Parathyroid adenoma (tissue), 2 donors: ENCODE data around the gene IGF2BP3.

Experiments
- H2AFZ ChIP-seq: fragments of 300-600 bp; sonication (generic); one replicate; pipeline ENCODE4 v1.7.0; 2017; ENCODE audit warnings: antibody characterized with exemption, mild to moderate bottlenecking
- H3K27ac ChIP-seq: fragments of 300-600 bp; sonication (generic); one replicate; pipeline ENCODE4 v1.7.0; 2017
- H3K27me3 ChIP-seq: fragments of 300-600 bp; sonication (generic); one replicate; pipeline ENCODE4 v1.7.0; 2017; ENCODE audit warnings: low read length; ENCODE audit not compliant: control insufficient read depth, insufficient read depth
- H3K36me3 ChIP-seq: fragments of 300-600 bp; sonication (generic); one replicate; pipeline ENCODE4 v1.7.0; 2017; ENCODE audit warnings: low read length; ENCODE audit not compliant: control insufficient read depth, insufficient read depth
- H3K4me1 ChIP-seq: fragments of 300-600 bp; sonication (generic); one replicate; pipeline ENCODE4 v1.7.0; 2017; ENCODE audit warnings: control low read depth
- H3K4me2 ChIP-seq: fragments of 300-600 bp; sonication (generic); one replicate; pipeline ENCODE4 v1.7.0; 2017; ENCODE audit warnings: low read length
- H3K4me3 ChIP-seq: fragments of 300-600 bp; sonication (generic); one replicate; pipeline ENCODE4 v1.7.0; 2017; ENCODE audit warnings: low read depth, low read length
- H3K79me2 ChIP-seq: fragments of 300-600 bp; sonication (generic); one replicate; pipeline ENCODE4 v1.7.0; 2017; ENCODE audit warnings: control low read depth
- H3K9ac ChIP-seq: fragments of 300-600 bp; sonication (generic); one replicate; pipeline ENCODE4 v1.7.0; 2017; ENCODE audit warnings: mild to moderate bottlenecking
- H3K9me3 ChIP-seq: fragments of 300-600 bp; sonication (generic); one replicate; pipeline ENCODE4 v1.7.0; 2017; ENCODE audit warnings: low read length; ENCODE audit not compliant: control insufficient read depth
- TF ChIP-seq, protein P1 (sequence below): fragments of 300-600 bp; sonication (generic); IDR thresholded peaks from one replicate; pipeline ENCODE4 v1.7.0; 2017; ENCODE audit warnings: antibody characterized with exemption, mild to moderate bottlenecking
- donor health status: primary hyperparathyroidism.

IGF2BP3 gene

DNA sequence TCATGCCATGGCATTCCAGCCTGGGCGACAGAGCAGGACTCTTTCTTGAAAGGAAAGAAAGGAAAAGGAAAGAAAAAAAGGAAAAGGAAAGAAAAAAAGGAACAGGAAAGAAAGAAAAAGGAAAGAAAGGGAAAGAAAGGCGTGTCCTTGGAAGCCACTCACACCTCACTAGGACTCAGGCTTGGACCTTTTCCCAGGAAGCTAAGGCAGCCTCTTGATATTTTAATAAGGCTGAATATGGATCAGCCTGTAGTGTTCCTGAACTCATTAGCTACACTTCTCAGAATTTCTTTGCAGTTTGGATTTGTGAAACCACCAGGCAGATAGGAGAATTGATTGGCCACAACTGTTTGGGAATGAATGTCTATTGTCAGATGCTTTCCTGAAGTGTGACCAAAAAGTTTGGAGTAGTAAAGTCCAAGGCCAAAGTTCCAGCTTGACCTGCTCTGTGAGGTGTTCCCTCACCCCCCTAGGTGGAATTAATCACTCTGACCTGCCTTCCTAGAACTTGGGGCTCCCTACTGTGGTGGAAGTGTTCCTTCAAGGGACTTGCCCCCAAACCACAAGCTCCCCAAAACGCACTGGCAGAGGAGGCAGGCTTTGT is 178.2 kb downstream of the IGF2BP3 start:
- no peaks in the 10 kb centered on the region for H3K4me1 ChIP-seq
- no peak overlapping the region for H3K4me2 ChIP-seq
- no peaks in the 10 kb centered on the region for H3K27me3 ChIP-seq
- H3K9ac ChIP-seq = no peak overlapping the region
- TF ChIP-seq, protein P1, sequence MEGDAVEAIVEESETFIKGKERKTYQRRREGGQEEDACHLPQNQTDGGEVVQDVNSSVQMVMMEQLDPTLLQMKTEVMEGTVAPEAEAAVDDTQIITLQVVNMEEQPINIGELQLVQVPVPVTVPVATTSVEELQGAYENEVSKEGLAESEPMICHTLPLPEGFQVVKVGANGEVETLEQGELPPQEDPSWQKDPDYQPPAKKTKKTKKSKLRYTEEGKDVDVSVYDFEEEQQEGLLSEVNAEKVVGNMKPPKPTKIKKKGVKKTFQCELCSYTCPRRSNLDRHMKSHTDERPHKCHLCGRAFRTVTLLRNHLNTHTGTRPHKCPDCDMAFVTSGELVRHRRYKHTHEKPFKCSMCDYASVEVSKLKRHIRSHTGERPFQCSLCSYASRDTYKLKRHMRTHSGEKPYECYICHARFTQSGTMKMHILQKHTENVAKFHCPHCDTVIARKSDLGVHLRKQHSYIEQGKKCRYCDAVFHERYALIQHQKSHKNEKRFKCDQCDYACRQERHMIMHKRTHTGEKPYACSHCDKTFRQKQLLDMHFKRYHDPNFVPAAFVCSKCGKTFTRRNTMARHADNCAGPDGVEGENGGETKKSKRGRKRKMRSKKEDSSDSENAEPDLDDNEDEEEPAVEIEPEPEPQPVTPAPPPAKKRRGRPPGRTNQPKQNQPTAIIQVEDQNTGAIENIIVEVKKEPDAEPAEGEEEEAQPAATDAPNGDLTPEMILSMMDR = no peak
- H3K27ac ChIP-seq = no peak overlapping the region
- H3K4me3 ChIP-seq = no peak overlapping the region
- H3K79me2 ChIP-seq = no peaks in the 10 kb centered on the region
- no peaks in the 10 kb centered on the region for H3K36me3 ChIP-seq
- no peak overlapping the region for H2AFZ ChIP-seq
- H3K9me3 ChIP-seq = no peaks in the 10 kb centered on the region

DNA sequence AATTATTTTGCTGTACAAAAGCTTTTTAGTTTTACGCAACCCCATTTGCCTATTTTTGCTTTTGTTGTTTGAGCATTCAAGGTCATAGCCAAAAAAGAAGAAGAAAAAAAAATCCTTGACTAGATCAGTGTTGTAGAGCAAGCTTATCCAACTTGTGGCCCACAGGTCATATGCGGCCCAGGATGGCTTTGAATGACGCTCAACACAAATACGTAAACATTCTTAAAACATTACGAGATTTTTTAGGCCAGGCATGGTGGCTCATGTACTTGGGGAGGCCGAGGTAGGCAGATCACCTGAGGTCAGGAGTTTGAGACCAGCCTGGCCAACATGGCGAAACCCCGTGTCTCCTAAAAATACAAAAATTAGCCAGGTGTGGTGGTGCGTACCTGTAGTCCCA is 179.3 kb downstream of the IGF2BP3 start:
- TF ChIP-seq, protein P1 = no peak
- Histone ChIP-seq H3K9ac (no peak overlapping the region), H3K27me3 (no peaks in the 10 kb centered on the region), H3K4me1 (no peaks in the 10 kb centered on the region), H3K4me3 (no peak overlapping the region), H2AFZ (no peak overlapping the region), H3K4me2 (no peak overlapping the region), H3K27ac (no peak overlapping the region), H3K36me3 (no peaks in the 10 kb centered on the region), H3K79me2 (no peaks in the 10 kb centered on the region), H3K9me3 (no peaks in the 10 kb centered on the region)

DNA sequence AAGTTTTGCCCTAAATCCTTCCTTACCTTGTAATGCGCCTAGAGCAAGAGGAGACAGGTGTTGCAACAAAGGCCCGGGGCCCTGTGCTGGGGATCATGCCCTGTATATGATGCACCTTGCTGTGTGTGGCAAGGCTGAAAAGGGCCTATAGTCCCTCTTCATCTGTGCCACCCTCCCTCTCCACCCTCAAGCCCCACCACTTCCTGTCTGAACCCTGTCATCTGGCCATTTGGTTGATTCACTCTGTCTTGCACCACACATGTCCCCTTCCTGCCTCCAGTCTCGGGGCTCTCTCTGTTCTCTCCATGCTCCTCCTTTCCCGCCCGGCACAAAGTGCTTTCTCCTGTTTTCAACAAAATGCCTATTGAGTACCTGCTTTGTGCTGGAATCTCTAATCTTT is 182.7 kb downstream of the IGF2BP3 start:
- no peak overlapping the region for H2AFZ ChIP-seq
- no peaks in the 10 kb centered on the region for H3K79me2 ChIP-seq
- H3K4me2 ChIP-seq = no peak overlapping the region
- no peak overlapping the region for H3K27ac ChIP-seq
- H3K9ac ChIP-seq = no peak overlapping the region
- no peaks in the 10 kb centered on the region for H3K4me1 ChIP-seq
- TF ChIP-seq, protein P1 = no peak
- H3K9me3 ChIP-seq = no peaks in the 10 kb centered on the region
- H3K36me3 ChIP-seq = no peaks in the 10 kb centered on the region
- H3K4me3 ChIP-seq = no peak overlapping the region
- H3K27me3 ChIP-seq = no peaks in the 10 kb centered on the region

DNA sequence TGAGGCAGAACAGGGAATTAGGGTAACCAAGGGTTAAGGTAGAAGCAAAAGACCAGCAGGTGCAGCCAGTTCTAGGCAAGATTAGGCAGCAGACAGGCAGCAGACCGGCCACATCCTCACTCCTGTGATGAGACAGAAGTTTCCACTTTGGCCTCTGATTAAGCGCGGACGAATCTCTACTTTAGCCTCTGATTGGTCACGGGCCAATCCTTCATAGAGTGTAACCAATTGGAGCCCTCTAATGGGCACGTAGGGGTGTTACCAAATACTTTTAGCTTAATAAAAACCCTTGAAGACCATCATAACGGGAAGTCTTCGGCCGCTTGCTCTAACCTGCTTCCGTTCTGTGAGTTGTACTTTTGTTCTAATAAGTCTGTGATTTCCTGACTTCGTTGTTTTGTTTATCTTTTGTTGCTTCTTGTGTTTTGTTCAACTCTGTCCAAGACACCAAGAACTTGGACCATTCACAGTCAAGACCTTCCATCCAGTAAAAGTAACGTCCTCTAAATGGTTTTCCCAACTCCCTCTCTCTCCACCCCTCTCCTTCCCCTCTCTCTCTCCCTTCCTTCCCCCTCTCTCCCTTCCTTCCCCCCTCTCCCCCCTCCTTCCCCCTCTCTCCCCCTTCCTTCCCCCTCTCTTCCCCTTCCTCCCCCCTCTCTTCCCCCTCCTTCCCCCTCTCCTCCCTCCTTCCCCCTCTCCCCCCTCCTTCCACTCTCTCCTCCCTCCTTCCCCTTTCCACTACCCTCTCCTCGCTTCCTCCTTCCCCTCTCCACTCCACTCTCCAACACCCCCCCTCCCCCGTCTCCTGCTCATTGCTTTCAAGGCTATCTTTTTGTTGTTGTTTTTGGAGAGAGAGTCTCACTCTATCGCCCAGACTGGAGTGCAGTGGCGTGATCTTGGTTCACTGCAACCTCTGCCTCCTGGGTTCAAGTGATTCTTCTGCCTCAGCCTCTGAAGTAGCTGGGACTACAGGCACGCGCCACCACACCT is 184.3 kb downstream of the IGF2BP3 start:
- no peak overlapping the region for H3K4me3 ChIP-seq
- no peak overlapping the region for H2AFZ ChIP-seq
- H3K4me2 ChIP-seq = no peak overlapping the region
- no peaks in the 10 kb centered on the region for H3K36me3 ChIP-seq
- no peaks in the 10 kb centered on the region for H3K27me3 ChIP-seq
- H3K9me3 ChIP-seq = no peaks in the 10 kb centered on the region
- TF ChIP-seq, protein P1 = no peak
- no peak overlapping the region for H3K9ac ChIP-seq
- no peaks in the 10 kb centered on the region for H3K79me2 ChIP-seq
- no peak overlapping the region for H3K27ac ChIP-seq
- no peaks in the 10 kb centered on the region for H3K4me1 ChIP-seq
